ENCODE data around the gene BTF3. TPM values are rescaled to one million over a fixed set of nuclear protein-coding genes. Genes with fewer than 3 reads are reported as not detected.

BTF3 gene
- total RNA-seq, 3 donors from 2014 or later: 460 to 520 (median 486) TPM

- no peak for TF ChIP-seq CTCF (IDR thresholded peaks at IDR 0.05)
- no peaks in the 10 kb centered on the region for H3K9me3 ChIP-seq
- no peaks in the 10 kb centered on the region for H3K4me1 ChIP-seq (ENCODE audit: low read depth)
- no peak for DNase-seq
- intact Hi-C loops (cut with DNase I, micrococcal nuclease): no loop called here
- no peak overlapping the region for H3K4me3 ChIP-seq
- ATAC-seq: no peak
- no peaks in the 10 kb centered on the region for H3K36me3 ChIP-seq (ENCODE audit: low read depth)
Measured at GRCh38 chr5:73487815-73488214, 10.4 kb upstream of the BTF3 start.

GRCh38 chr5:73488806-73489205, 9.4 kb upstream of the BTF3 start:
- H3K9me3 ChIP-seq: no peaks in the 10 kb centered on the region
- TF ChIP-seq CTCF (IDR thresholded peaks at IDR 0.05): no peak
- ATAC-seq (no peak), DNase-seq (no peak)
- H3K4me1 ChIP-seq (ENCODE audit: low read depth): no peaks in the 10 kb centered on the region
- no peak overlapping the region for H3K4me3 ChIP-seq
- H3K36me3 ChIP-seq (ENCODE audit: low read depth): no peaks in the 10 kb centered on the region
- intact Hi-C loops (cut with DNase I, micrococcal nuclease): no loop called here

DNA sequence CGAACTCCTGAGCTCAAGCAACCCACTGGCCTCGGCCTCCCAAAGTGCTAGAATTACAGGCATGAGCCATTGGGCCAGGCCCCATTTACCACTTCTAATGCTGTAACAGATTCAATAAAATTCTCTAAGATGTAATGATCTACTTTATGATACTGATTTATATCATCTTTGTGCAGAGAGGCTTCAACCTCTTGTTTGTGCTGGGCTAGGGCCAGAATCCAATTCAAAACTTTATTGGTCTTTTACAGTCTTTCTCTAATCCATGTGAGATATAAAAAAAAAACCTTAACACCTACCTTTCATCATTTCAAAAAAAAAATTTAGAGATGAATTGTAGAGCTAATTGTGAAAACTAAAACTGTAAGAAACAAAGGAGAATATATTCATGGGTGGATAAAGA, 8.2 kb upstream of the BTF3 start:
- intact Hi-C loops (cut with DNase I, micrococcal nuclease): no loop called here
- no peak for TF ChIP-seq CTCF (IDR thresholded peaks at IDR 0.05)
- no peak overlapping the region for H3K4me3 ChIP-seq
- ATAC-seq (peak; percentile 95), DNase-seq (peak in 2 of 3 donors; percentile 43 to 77)
- no peaks in the 10 kb centered on the region for H3K4me1 ChIP-seq (ENCODE audit: low read depth)
- no peaks in the 10 kb centered on the region for H3K9me3 ChIP-seq
- no peaks in the 10 kb centered on the region for H3K36me3 ChIP-seq (ENCODE audit: low read depth)

DNA sequence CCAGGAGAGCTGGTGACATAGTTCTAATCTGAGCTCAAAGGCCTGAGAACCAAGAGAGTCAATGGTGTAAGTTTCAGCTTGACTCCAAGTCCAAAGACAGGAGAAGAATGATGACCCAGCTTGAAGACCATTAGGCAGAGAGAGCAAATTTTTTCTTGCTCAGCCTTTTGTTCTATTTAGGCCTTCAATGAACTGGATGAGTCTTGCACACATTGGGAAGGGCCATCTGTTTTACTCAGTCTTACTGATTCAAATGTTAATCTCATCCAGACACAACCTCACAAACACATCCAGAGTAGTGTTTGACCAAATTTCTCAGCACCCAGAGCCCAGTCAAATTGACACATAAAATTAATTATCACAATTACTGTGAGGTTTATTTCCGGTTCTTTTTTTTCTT, 7.1 kb upstream of the BTF3 start:
- H3K36me3 ChIP-seq (ENCODE audit: low read depth): no peaks in the 10 kb centered on the region
- ATAC-seq: no peak
- TF ChIP-seq CTCF (IDR thresholded peaks at IDR 0.05): no peak

GRCh38 chr5:73493421-73493820, 4.8 kb upstream of the BTF3 start:
- TF ChIP-seq CTCF (IDR thresholded peaks at IDR 0.05): no peak
- DNase-seq (no peak), ATAC-seq (no peak)
- intact Hi-C loops (cut with DNase I, micrococcal nuclease): no loop called here
- Histone ChIP-seq H3K9me3 (no peaks in the 10 kb centered on the region), H3K4me1 (ENCODE audit: low read depth) (peaks cover 16% of the 10 kb centered on the region), H3K4me3 (no peak overlapping the region), H3K36me3 (ENCODE audit: low read depth) (no peaks in the 10 kb centered on the region)

More for the DNA sequence above, 7.1 kb upstream of the BTF3 start:
- H3K4me1 ChIP-seq (ENCODE audit: low read depth): peaks cover 4% of the 10 kb centered on the region
- H3K4me3 ChIP-seq: no peak overlapping the region
- no peak for DNase-seq
- intact Hi-C loops (cut with DNase I, micrococcal nuclease): no loop called here
- no peaks in the 10 kb centered on the region for H3K9me3 ChIP-seq

GRCh38 chr5:73494721-73495120, 3.5 kb upstream of the BTF3 start:
- H3K9me3 ChIP-seq: no peaks in the 10 kb centered on the region
- H3K4me3 ChIP-seq: no peak overlapping the region
- peaks cover 23% of the 10 kb centered on the region for H3K4me1 ChIP-seq (ENCODE audit: low read depth)
- no peak for ATAC-seq
- intact Hi-C loops (cut with DNase I, micrococcal nuclease): no loop called here
- no peak for TF ChIP-seq CTCF (IDR thresholded peaks at IDR 0.05)
- no peak for DNase-seq
- H3K36me3 ChIP-seq (ENCODE audit: low read depth): no peaks in the 10 kb centered on the region
